Pancreas (tissue), 10 donors: ENCODE measurements around the gene FRMD4B. TPM values are rescaled to one million over a fixed set of nuclear protein-coding genes. Genes with fewer than 3 reads are reported as not detected.
A peak's percentile ranks its signal among the peaks of the same experiment; 100 is the strongest.

Source experiments
- ATAC-seq, 4 donors: fragments of 200-7000 bp; cut with Tn5 transposase; one replicate each; pipeline versions ENCODE4 v1.8.0 to v1.9.1; 2020; ENCODE audit warnings: mild to moderate bottlenecking in 4 of 4, moderate library complexity in 4 of 4
- DNase-seq, 6 donors: peaks; one replicate each; pipeline ENCODE4 v3.0.0-alpha.2; 2020
- FAIRE-seq: peaks from 2 replicates; lab custom pipeline; 2012; peaks lifted over from hg19 to GRCh38; lab: Jason Lieb, UNC
- H3K27ac ChIP-seq, 4 donors: fragments of 200-600 bp; sonication (generic); 1 replicate in 3 of 4; 2 replicates in 1 of 4; pipeline versions ENCODE4 v1.5.0 to v1.8.0; 2020
- H3K27me3 ChIP-seq, 4 donors: fragments of 200-600 bp; one replicate each; pipeline ENCODE4 v1.8.0; 2021
- H3K36me3 ChIP-seq, 3 donors: fragments of 200-600 bp; sonication (generic) in 1 of 3; one replicate each; pipeline versions ENCODE4 v1.5.0 to v1.8.0; 2020 to 2021
- H3K4me1 ChIP-seq, 3 donors: fragments of 200-600 bp; one replicate each; pipeline ENCODE4 v1.8.0; 2021
- H3K4me3 ChIP-seq, 4 donors: fragments of 200-600 bp; sonication (generic) in 2 of 4; one replicate each; pipeline versions ENCODE4 v1.5.0 to v1.8.0; 2020 to 2021
- H3K9me3 ChIP-seq, 4 donors: fragments of 200-600 bp; one replicate each; pipeline ENCODE4 v1.8.0; 2021
- WGBS, 2 donors: extraction: QIAGEN DNeasy Blood & Tissue Kit; methylation state at CpG; one replicate each; pipeline ENCODE4 v1.1.7; 2013; 5-methylcytosine and 5-hydroxymethylcytosine counted together
- intact Hi-C, 3 donors: fragments of 100-400 bp; cut with DNase I; formaldehyde crosslinking; loops; one replicate each; pipeline versions ENCODE4 v1.11.1 to v1.14.2; 2022
- polyA plus RNA-seq, 2 donors: library from polyadenylated mRNA; stranded (reverse); fragments of 200-250 nt; gene quantifications; one replicate each; pipeline ENCODE4 v1.2.3, GENCODE V29; 2013
- total RNA-seq, 6 donors: library from RNA; stranded (reverse); fragmentation: NEBNext Ultra II Directional in 4 of 6; extraction: Animal tissue kit (Norgen Biotek cat#: 25700) in 4 of 6; gene quantifications; one replicate each; pipeline versions ENCODE4 v1.2.1 to v1.2.4, GENCODE V29; 2021 to 2023
- TF ChIP-seq, protein P1 (sequence below), 4 donors: fragments of 200-600 bp; sonication (generic) in 3 of 4; IDR thresholded peaks; one replicate each; pipeline versions ENCODE4 v1.5.0 to v1.8.0; 2021; ENCODE audit warnings: antibody characterized with exemption in 4 of 4
- donor health status: healthy with polysubstance abuse.
- donor health status: DM: no; HTN: no; CAD: no; lungs with moderate emphysema.
- donor health status: DM: no; HTN: no; CAD: no.
- donor health status: control.
- donor health status: control.
- donor health status: Bipolar disorder and iron deficiency.
- donor health status: DM: yes; HTN: yes; CAD: no.
- donor health status: DM: no; HTN: no; CAD: no.
- donor health status: DM: no; HTN: no; CAD: no.
- donor health status: DM: yes; HTN: yes; CAD: no.

Gene FRMD4B
- total and polyA plus RNA-seq, 8 donors: 4.9 to 20.0 (median 7.3) TPM

DNA sequence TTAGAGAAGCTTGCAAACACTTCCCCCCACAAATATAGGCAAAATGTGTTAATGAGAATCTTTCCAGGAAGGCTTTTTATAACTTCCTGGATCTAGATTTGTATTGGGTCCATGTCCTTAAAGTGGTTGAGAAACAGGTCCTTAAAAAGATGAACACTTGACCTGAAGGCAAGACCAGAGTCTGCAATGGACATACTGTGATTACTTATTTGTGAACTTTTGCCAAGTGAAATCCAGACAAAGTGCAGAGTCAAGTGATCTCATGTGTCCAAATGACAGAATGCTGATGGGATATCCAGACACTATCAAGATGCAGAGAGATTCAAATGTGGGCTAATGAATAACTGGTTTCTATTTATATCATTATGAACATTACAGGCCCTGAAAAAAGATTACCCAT lies 43.8 kb downstream of the FRMD4B start:
- no peaks in the 10 kb centered on the region for H3K36me3 ChIP-seq
- ATAC-seq (no peak), FAIRE-seq (no peak), DNase-seq (no peak)
- intact Hi-C loops: no loop called here
- no peak overlapping the region for H3K4me3 ChIP-seq
- H3K27me3 ChIP-seq: no peaks in the 10 kb centered on the region
- H3K27ac ChIP-seq: no peak overlapping the region
- TF ChIP-seq, protein P1, sequence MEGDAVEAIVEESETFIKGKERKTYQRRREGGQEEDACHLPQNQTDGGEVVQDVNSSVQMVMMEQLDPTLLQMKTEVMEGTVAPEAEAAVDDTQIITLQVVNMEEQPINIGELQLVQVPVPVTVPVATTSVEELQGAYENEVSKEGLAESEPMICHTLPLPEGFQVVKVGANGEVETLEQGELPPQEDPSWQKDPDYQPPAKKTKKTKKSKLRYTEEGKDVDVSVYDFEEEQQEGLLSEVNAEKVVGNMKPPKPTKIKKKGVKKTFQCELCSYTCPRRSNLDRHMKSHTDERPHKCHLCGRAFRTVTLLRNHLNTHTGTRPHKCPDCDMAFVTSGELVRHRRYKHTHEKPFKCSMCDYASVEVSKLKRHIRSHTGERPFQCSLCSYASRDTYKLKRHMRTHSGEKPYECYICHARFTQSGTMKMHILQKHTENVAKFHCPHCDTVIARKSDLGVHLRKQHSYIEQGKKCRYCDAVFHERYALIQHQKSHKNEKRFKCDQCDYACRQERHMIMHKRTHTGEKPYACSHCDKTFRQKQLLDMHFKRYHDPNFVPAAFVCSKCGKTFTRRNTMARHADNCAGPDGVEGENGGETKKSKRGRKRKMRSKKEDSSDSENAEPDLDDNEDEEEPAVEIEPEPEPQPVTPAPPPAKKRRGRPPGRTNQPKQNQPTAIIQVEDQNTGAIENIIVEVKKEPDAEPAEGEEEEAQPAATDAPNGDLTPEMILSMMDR (IDR thresholded peaks at IDR 0.05): no peak
- no peaks in the 10 kb centered on the region for H3K9me3 ChIP-seq
- no peaks in the 10 kb centered on the region for H3K4me1 ChIP-seq

DNA sequence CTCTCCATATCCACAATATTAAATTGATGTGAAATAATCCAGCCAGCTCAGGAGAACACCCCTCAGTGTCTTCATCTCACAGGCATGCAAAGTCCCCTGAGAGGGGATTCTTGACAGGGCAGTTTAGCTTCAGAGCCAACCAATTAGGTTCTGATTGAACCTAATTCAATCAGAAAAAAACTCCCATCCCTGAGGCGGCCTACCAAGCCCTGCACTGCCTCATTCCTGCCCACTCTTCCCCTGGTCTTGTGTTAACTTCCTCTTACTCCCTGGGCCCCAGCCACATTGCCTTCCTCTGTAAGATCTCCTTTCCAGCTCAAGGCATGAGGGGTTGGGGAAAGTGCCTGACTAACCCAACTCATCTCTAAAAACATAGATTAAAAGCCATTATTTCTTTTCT lies 46.1 kb downstream of the FRMD4B start:
- no peaks in the 10 kb centered on the region for H3K9me3 ChIP-seq
- WGBS, 2 donors: 80 to 87% methylated on average over 1 of the region's 1 CpG
- intact Hi-C loops: no loop called here
- no peak overlapping the region for H3K27ac ChIP-seq
- TF ChIP-seq, protein P1 (IDR thresholded peaks at IDR 0.05): no peak
- no peaks in the 10 kb centered on the region for H3K4me1 ChIP-seq
- H3K27me3 ChIP-seq: no peaks in the 10 kb centered on the region
- no peak overlapping the region for H3K4me3 ChIP-seq
- peak in 1 of 6 donors; percentile 20 for DNase-seq
- no peaks in the 10 kb centered on the region for H3K36me3 ChIP-seq
- no peak for FAIRE-seq
- ATAC-seq: peak in 2 of 4 donors; percentile 67 to 73

DNA sequence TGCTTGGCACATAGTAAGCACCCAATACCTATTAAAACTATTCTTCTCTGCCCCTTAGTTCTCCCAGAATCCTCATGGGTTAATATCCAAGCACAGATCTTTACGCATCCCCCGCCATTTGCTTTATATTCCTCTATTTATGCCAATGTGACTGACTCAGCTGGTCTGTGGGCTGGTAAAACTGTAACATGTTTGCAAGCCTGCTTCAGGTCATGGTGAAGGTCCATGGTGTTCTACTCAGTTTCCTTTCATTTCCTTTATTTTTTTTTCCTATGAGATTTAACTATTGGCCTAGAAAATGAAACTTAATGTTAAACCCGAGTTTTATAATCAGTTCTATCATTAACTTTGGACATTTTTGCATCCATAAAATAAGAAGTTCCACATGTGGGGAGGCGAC lies 47.0 kb downstream of the FRMD4B start:
- 76 to 82% methylated on average over 4 of the region's 4 CpGs for WGBS, 2 donors
- no peak overlapping the region for H3K4me3 ChIP-seq
- FAIRE-seq: no peak
- ATAC-seq: peak in 1 of 4 donors; percentile 36
- intact Hi-C loops: no loop called here
- no peaks in the 10 kb centered on the region for H3K9me3 ChIP-seq
- H3K4me1 ChIP-seq: no peaks in the 10 kb centered on the region
- no peaks in the 10 kb centered on the region for H3K27me3 ChIP-seq
- H3K27ac ChIP-seq: no peak overlapping the region
- TF ChIP-seq, protein P1 (IDR thresholded peaks at IDR 0.05): no peak
- no peak for DNase-seq
- H3K36me3 ChIP-seq: no peaks in the 10 kb centered on the region

DNA sequence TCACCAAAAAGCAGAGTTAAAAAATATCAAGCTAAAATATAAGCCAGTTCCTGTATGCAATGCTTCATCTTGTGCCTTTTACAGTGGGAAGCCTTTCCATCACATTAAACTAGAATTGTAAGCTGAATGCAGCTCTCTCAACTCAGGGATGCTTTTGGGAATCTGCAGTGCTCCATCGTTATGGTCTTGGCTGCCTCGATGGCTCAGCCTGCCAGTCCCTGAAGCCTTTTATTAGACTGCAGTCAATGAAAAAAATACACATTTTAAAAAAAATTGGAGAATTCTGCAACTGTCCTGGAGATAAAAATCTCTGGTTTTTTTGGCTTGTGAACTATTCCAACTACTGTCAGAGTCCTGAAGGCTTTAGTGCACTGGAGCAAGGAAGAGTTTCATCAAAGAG lies 53.0 kb downstream of the FRMD4B start:
- H3K27ac ChIP-seq: no peak overlapping the region
- no peaks in the 10 kb centered on the region for H3K4me1 ChIP-seq
- FAIRE-seq (no peak), DNase-seq (no peak), ATAC-seq (no peak)
- 69 to 81% methylated on average over 2 of the region's 2 CpGs for WGBS, 2 donors
- no peaks in the 10 kb centered on the region for H3K27me3 ChIP-seq
- H3K4me3 ChIP-seq: no peak overlapping the region
- H3K9me3 ChIP-seq: no peaks in the 10 kb centered on the region
- TF ChIP-seq, protein P1 (IDR thresholded peaks at IDR 0.05): no peak
- no peaks in the 10 kb centered on the region for H3K36me3 ChIP-seq
- intact Hi-C loops: no loop called here

DNA sequence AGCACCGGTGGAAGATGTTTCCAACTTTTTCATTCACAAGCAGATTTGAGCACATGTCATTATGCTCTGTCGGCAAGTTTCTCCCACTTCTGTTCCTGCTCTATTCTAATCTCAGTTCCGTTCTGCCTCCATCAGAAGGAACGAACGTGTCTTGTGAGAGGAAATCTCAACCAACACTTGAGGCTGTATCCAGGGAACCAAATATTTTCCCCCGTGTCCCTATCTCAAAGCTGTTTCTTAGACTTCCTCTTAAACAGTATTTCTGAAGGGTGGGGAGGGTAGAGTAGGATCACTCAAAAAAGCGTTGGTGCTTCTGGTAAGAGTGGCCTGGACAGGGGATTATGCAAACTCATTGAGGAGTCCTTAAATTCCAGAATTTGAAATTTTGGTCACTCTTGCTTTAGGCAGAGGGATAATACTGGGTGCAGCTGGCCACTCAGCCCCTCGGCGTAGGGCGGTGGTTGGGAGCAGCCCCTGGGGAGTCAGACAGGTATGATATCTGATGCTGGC lies 54.9 kb downstream of the FRMD4B start:
- Histone ChIP-seq H3K9me3 (no peaks in the 10 kb centered on the region), H3K27me3 (no peaks in the 10 kb centered on the region), H3K36me3 (no peaks in the 10 kb centered on the region), H3K27ac (no peak overlapping the region), H3K4me1 (no peaks in the 10 kb centered on the region), H3K4me3 (no peak overlapping the region)
- intact Hi-C loops: no loop called here
- DNase-seq: no peak
- peak in 3 of 4 donors; percentile 21 to 78 (median 68) for ATAC-seq
- 76 to 77% methylated on average over 10 of the region's 10 CpGs for WGBS, 2 donors
- no peak for FAIRE-seq
- TF ChIP-seq, protein P1 (IDR thresholded peaks at IDR 0.05): no peak
